Mucosa of descending colon (tissue), 3 donors: ENCODE data around the gene FYN. TPM values are rescaled to one million over a fixed set of nuclear protein-coding genes. Genes with fewer than 3 reads are reported as not detected.

Source experiments
- ATAC-seq: fragments of 200-7000 bp; cut with Tn5 transposase; one replicate; pipeline ENCODE4 v1.9.1; 2020; ENCODE audit warnings: mild to moderate bottlenecking, moderate library complexity
- DNase-seq, 3 donors: peaks; one replicate each; pipeline ENCODE4 v3.0.0-alpha.2; 2020
- H3K36me3 ChIP-seq: fragments of 200-600 bp; one replicate; pipeline ENCODE4 v1.8.0; 2021; ENCODE audit warnings: low read depth, mild to moderate bottlenecking
- H3K4me1 ChIP-seq: fragments of 200-600 bp; one replicate; pipeline ENCODE4 v1.8.0; 2021; ENCODE audit warnings: low read depth, mild to moderate bottlenecking
- H3K4me3 ChIP-seq: fragments of 200-600 bp; one replicate; pipeline ENCODE4 v1.8.0; 2021; ENCODE audit warnings: mild to moderate bottlenecking
- H3K9me3 ChIP-seq: fragments of 200-600 bp; one replicate; pipeline ENCODE4 v1.8.0; 2021; ENCODE audit warnings: mild to moderate bottlenecking
- intact Hi-C, 2 donors: fragments of 100-400 bp; cut with DNase I in 1 of 2; cut with micrococcal nuclease in 1 of 2; formaldehyde crosslinking; loops; one replicate each; pipeline versions ENCODE4 v1.11.0 to v1.11.1; 2022; cut with DNase I, micrococcal nuclease
- total RNA-seq, 3 donors: library from RNA; stranded (reverse); fragmentation: NEBNext Ultra II Directional in 2 of 3; extraction: Animal tissue kit (Norgen Biotek cat#: 25700) in 2 of 3; gene quantifications; one replicate each; pipeline versions ENCODE4 v1.2.1 to v1.2.4, GENCODE V29; 2021 to 2023
- TF ChIP-seq, protein P1 (sequence below): fragments of 200-600 bp; IDR thresholded peaks from one replicate; pipeline ENCODE4 v1.8.0; 2022; ENCODE audit warnings: antibody characterized with exemption, mild to moderate bottlenecking
- donor health status: DM: no; HTN: no; CAD: no; lungs with moderate emphysema.
- donor health status: DM: no; HTN: no; CAD: no.
- donor health status: DM: no; HTN: yes; CAD: no.

Gene FYN
- total RNA-seq, 3 donors from 2014 or later = 15.0 to 63.0 (median 24.8) TPM

DNA sequence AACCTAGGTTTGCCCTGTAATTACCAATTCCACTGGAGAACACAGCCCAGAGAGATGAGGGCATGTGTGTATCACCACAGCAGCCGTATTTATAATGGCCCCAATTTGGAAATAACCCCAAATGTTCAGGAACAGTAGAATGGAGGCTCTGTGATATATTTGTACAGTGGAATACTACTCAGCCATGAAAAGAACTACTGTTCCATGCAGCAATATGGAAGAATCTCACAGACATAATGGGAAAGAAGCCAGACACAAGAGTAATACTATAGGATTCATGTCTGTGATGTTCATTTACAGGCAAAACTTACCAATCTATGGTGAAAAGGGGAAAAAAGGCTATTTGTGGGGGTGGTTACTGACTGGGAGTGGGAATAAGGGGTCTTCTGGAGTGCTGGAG is 183.8 kb downstream of the FYN start:
- peaks cover 40% of the 10 kb centered on the region for H3K4me1 ChIP-seq
- ATAC-seq (no peak), DNase-seq (no peak)
- TF ChIP-seq, protein P1, sequence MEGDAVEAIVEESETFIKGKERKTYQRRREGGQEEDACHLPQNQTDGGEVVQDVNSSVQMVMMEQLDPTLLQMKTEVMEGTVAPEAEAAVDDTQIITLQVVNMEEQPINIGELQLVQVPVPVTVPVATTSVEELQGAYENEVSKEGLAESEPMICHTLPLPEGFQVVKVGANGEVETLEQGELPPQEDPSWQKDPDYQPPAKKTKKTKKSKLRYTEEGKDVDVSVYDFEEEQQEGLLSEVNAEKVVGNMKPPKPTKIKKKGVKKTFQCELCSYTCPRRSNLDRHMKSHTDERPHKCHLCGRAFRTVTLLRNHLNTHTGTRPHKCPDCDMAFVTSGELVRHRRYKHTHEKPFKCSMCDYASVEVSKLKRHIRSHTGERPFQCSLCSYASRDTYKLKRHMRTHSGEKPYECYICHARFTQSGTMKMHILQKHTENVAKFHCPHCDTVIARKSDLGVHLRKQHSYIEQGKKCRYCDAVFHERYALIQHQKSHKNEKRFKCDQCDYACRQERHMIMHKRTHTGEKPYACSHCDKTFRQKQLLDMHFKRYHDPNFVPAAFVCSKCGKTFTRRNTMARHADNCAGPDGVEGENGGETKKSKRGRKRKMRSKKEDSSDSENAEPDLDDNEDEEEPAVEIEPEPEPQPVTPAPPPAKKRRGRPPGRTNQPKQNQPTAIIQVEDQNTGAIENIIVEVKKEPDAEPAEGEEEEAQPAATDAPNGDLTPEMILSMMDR = no peak
- no peaks in the 10 kb centered on the region for H3K9me3 ChIP-seq
- H3K4me3 ChIP-seq = no peak overlapping the region
- intact Hi-C loops = no loop called here
- no peaks in the 10 kb centered on the region for H3K36me3 ChIP-seq

DNA sequence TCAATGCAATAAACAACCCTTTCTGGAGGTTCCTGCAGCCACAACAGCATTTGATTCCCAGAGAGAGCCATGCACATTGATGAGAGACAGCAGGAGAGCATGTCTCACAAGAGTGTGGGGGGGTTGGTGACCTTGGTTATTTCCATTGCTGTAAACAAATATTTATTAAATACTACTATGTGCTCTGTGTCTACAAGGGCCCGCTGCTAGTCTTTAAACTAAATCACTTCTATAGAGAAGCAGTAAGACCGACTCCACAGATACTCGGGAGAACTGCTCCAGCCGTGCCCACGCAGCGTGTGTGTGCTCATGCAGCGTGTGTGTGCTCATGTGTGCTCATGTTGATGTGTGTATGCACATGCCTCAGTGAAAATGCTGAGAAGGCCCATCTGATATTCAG is 184.9 kb downstream of the FYN start:
- TF ChIP-seq, protein P1 = no peak

DNA sequence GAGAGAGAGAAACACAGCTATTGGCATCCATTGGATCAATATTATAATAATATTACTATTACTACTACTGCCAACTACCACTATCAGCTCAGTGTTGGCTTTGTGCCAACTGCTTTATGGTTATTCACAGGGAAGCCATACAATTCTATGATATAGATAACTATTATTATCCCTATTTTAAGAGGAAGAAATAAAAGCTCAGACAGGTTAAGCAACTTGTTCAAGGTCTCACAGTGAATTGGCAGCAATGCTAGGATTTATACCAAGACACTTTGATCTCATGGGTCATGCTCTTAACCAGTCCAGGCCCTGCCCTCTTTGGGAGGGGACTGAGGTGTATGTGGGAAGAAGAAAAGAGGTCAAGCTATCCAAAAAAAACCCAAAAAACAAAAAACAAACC is 185.6 kb downstream of the FYN start:
- peaks cover 25% of the 10 kb centered on the region for H3K4me1 ChIP-seq
- H3K9me3 ChIP-seq = no peaks in the 10 kb centered on the region
- H3K4me3 ChIP-seq = no peak overlapping the region
- TF ChIP-seq, protein P1 = no peak
- DNase-seq (peak in 1 of 3 donors; percentile 73), ATAC-seq (peak; percentile 38)
- no peaks in the 10 kb centered on the region for H3K36me3 ChIP-seq
- intact Hi-C loops = no loop called here

More for the DNA sequence above, 184.9 kb downstream of the FYN start:
- Histone ChIP-seq H3K4me1 (peaks cover 32% of the 10 kb centered on the region), H3K9me3 (no peaks in the 10 kb centered on the region), H3K4me3 (no peak overlapping the region), H3K36me3 (no peaks in the 10 kb centered on the region)
- intact Hi-C loops = no loop called here
- ATAC-seq (no peak), DNase-seq (no peak)

DNA sequence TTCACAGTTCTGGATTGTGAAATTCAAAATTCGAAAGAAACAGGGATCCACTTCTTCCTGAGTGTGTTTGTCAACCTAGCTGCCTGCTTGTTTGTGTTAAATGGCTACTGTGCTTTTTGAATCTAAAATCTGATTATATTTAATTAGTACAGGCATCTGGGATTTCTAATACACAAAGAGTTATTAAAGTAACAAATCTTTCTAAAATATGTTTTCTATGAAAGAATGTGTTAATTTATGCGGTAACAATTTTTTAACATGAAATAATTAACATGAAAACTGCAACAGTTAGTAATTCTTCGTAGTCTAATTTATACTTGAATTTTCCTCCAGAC is 186.4 kb downstream of the FYN start:
- H3K4me3 ChIP-seq = no peak overlapping the region
- intact Hi-C loops = no loop called here
- peaks cover 18% of the 10 kb centered on the region for H3K4me1 ChIP-seq
- no peaks in the 10 kb centered on the region for H3K36me3 ChIP-seq
- ATAC-seq = no peak
- no peak for DNase-seq
- TF ChIP-seq, protein P1 = no peak
- no peaks in the 10 kb centered on the region for H3K9me3 ChIP-seq

DNA sequence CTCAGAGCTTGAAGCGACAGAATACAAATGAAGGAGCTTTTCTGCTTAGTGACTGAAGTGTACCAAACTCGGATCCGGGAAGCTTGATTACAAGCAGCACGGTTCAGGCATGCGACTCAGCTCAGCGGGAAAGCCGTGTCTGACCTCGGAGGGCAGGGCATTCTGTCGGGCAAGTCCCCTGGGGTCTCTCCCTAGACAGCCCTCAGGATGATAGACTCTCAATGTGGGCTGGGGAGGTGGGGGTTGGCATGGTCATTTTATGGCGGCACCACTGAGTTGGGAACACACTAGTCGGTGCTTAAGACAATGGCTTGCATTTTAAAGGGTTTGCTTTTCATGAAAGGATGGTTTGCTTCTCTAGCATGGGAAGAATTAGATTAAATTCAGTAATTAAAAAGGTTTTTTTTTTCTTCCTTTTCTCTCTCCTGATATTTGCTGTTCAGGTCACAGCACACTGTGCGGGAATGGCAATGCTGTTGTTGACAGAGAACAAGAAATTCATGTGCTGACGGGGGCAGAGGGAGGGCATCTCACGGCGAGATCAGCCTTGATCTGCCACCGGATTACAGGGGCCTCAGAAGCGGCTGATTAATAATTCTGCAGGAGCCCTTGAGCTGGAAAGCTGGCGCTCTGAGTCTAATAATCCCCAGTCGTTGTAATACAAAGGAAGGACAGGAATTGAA is 186.9 kb downstream of the FYN start:
- TF ChIP-seq, protein P1 = no peak
- Histone ChIP-seq H3K9me3 (no peaks in the 10 kb centered on the region), H3K4me1 (peaks cover 14% of the 10 kb centered on the region), H3K4me3 (no peak overlapping the region), H3K36me3 (no peaks in the 10 kb centered on the region)
- intact Hi-C loops = no loop called here
- DNase-seq = no peak
- ATAC-seq = no peak

DNA sequence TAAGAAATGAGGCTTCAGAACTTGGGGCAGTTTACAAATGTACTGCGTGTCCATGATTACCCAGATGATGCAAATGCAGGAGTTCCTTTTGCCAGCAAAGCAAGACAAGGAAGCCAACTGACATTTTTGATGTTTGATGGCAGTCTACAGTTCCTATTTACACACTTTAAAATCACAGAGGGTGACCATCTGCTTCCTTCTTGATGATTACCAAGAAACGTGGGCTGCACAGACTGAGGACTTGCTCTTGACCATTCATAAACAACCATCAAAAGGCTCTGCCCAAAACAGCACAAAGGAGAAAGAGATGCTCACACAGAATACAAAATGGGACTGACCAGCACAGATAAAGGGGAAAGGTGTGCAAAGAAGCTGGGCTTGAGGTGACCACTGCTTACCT is 187.7 kb downstream of the FYN start:
- no peak overlapping the region for H3K4me3 ChIP-seq
- H3K9me3 ChIP-seq = no peaks in the 10 kb centered on the region
- TF ChIP-seq, protein P1 = no peak
- peaks cover 6% of the 10 kb centered on the region for H3K4me1 ChIP-seq
- ATAC-seq = no peak
- intact Hi-C loops = no loop called here
- no peak for DNase-seq
- no peaks in the 10 kb centered on the region for H3K36me3 ChIP-seq
